NOMO-1 treated with dmso at 0.1 percent for 144 hours (cell line): ENCODE results near the gene LRRIQ4.

Experiments
- DNase-seq: peaks from one replicate; lab custom pipeline; 2025; ENCODE audit not compliant: unreplicated experiment; lab: John Stamatoyannopoulos, UW

LRRIQ4 gene

GRCh38 chr3:169850618-169851017, 37.9 kb downstream of the LRRIQ4 start:
- DNase-seq: no peak

DNA sequence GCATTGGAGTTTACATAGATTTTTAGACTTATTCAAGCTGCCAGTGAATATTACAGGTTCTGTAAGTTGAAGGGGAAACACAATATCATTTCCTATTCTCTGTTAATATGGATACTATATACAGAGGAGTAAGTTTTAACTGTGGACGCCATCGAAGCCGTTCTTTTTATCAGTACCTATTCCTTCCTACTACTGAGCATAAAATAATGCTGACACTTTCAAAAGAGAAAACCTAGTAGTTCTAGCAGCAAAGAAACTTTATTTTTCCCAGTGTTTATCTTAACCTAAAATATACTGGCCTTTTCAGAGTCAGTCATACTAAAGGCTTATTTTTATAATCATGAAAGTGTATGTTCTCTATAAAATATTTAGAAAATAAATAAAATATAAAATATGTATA, 42.8 kb downstream of the LRRIQ4 start:
- no peak for DNase-seq

DNA sequence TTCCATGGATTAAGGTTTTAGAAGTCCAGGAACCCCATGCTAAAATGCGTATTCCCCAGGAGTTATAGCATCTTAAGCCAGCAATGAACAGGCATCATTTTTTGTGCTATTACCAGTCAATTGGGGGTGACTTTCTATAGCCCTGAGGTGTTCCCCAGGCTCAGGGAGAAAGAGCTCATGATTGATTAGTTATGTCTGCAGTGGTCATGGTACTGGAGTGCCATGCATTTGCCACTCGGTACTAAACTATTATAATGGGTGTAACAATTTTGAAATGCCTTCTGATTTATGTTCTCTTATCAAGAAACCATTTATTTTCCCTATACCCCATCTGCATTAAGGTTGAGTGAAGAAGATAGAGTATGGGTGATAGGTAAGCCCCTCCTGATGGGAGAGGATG, 45.1 kb downstream of the LRRIQ4 start:
- DNase-seq: no peak

GRCh38 chr3:169861871-169862270, 49.2 kb downstream of the LRRIQ4 start:
- DNase-seq: no peak

DNA sequence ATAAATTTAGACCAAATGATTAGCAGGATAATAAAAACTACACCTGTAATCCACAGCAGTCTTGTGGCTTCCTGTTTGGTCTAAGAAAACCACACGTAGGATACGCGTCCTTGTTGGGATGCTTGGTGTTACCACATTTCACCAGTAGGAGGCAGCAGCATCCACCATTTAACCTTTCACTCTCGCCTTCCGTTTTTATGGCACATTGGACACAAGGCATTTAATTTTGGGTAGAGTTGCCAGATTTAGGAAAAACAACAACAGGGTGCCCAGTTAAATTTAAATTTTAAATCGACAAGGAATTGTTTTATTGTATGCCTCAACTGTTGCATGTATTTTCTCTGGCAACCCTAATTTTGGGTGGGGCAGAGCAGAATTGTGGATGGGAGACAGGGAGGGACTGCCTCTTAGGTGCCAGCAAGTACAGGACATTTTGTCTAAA, 50.8 kb downstream of the LRRIQ4 start:
- DNase-seq: peak; percentile 49

GRCh38 chr3:169864270-169864669, 51.6 kb downstream of the LRRIQ4 start:
- DNase-seq: no peak

- peak; percentile 75 for DNase-seq
Observed at GRCh38 chr3:169865176-169865767, 52.6 kb downstream of the LRRIQ4 start.

DNA sequence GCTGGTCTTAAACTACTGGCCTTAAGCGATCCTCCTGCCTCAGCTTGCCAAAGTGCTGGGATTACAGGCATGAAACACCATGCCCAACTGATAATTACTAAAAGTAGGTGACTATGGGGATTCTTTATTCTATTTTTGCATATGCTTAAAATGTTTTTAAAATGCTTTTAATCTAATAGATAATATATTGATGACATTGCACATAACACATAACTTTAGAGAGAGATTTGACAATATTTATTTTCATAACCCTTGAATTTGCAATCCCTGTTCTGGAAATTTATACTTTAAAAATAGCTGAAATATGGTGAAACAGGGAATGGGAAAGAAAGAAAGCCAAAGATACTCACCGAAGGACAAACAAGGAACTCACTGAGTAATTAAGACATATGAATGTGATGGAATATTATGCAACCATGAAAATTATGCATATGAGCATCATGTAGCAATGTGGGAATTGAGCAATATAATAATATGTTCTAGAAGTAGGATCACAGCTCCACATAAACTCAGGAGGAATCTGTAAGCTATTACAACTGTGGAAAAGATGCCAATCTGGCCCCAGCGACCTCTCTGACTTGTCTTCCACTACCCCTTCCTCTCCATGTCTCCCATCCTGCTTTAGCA, 55.0 kb downstream of the LRRIQ4 start:
- no peak for DNase-seq

DNA sequence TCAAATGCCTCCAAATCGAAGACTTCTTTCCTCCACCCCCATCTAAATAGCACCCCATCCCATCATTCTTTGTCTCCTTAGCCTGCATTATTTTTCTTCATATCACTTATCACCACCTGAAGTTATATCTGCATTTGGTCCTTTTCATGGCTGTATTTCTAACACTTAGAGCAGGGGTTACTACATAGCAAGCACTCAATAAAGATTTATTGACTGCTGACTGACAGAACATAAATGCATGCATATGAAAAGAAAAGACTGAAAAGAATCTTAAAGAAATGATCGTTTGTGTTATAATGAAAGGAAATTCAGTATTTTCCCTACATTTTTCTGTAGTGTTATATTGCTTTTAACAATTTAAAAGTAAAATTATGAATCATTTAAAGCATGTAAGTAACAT, 55.7 kb downstream of the LRRIQ4 start:
- no peak for DNase-seq

GRCh38 chr3:169869484-169870220, 57.0 kb downstream of the LRRIQ4 start, which contains the start of gene LRRC31:
TSS of gene LRRC31 (minus strand) at chr3:169869935. CDS start at chr3:169869807, 128 bp downstream.
- no peak for DNase-seq

- DNase-seq: no peak
Observed at GRCh38 chr3:169871129-169871886, 58.6 kb downstream of the LRRIQ4 start.

GRCh38 chr3:169879013-169879557, 66.4 kb downstream of the LRRIQ4 start:
- no peak for DNase-seq

- DNase-seq: no peak
Observed at GRCh38 chr3:169879845-169880575, 67.3 kb downstream of the LRRIQ4 start.

GRCh38 chr3:169880576-169881250, 68.0 kb downstream of the LRRIQ4 start:
- DNase-seq: no peak

- DNase-seq: no peak
Observed at GRCh38 chr3:169886671-169887070, 74.0 kb downstream of the LRRIQ4 start.
